Peyer's patch (tissue), 4 donors: ENCODE results near the gene CAPNS1. TPM values are rescaled to one million over a fixed set of nuclear protein-coding genes. Genes with fewer than 3 reads are reported as not detected.

ENCODE experiments used
- DNase-seq, 3 donors: peaks; one replicate each; pipeline ENCODE4 v3.0.0-alpha.2; 2017 to 2019
- H3K27ac ChIP-seq, 4 donors: fragments of 200-600 bp; sonication (generic); one replicate each; pipeline ENCODE4 v1.5.1; 2016 to 2019
- H3K27me3 ChIP-seq, 2 donors: fragments of 200-600 bp; sonication (generic); one replicate each; pipeline ENCODE4 v1.5.1; 2019
- H3K36me3 ChIP-seq, 3 donors: fragments of 200-600 bp; sonication (generic); one replicate each; pipeline ENCODE4 v1.5.1; 2016 to 2019
- H3K4me1 ChIP-seq, 4 donors: fragments of 200-600 bp; sonication (generic); one replicate each; pipeline ENCODE4 v1.5.1; 2016 to 2019
- H3K4me3 ChIP-seq, 4 donors: fragments of 200-600 bp; sonication (generic); 1 replicate in 3 of 4; 2 replicates in 1 of 4; pipeline ENCODE4 v1.5.1; 2016 to 2019; ENCODE audit warnings: mild to moderate bottlenecking in 1 of 4
- H3K9me3 ChIP-seq, 4 donors: fragments of 200-600 bp; sonication (generic); one replicate each; pipeline ENCODE4 v1.5.1; 2016 to 2019; ENCODE audit warnings: mild to moderate bottlenecking in 1 of 4
- CTCF ChIP-seq, 6 experiments: fragments of 450-650 bp in 4 of 6; fragments of 200-600 bp in 2 of 6; sonication (generic) in 1 of 6; IDR thresholded peaks; one replicate each; pipeline ENCODE4 v1.5.1; 2017 to 2019; ENCODE audit warnings: antibody characterized with exemption in 6 of 6, mild to moderate bottlenecking in 3 of 6, moderate library complexity in 1 of 6
- POLR2A ChIP-seq, 2 donors: fragments of 450-650 bp; IDR thresholded peaks; one replicate each; pipeline ENCODE4 v1.5.1; 2017; ENCODE audit warnings: antibody characterized with exemption in 2 of 2, mild to moderate bottlenecking in 2 of 2, moderate library complexity in 2 of 2
- total RNA-seq, 4 donors: library from RNA; depleted of rRNA; stranded (reverse); fragments of >200 nt; gene quantifications; one replicate each; pipeline ENCODE4 v1.1.0, GENCODE V29; 2016

Gene CAPNS1
- total RNA-seq, 4 donors from 2014 or later, result 131 to 320 (median 263) TPM

- Histone ChIP-seq H3K4me3 (no peak overlapping the region), H3K36me3 (peaks cover 0 to 3% (median 0%) of the 10 kb centered on the region in 3 donors), H3K27me3 (no peaks in the 10 kb centered on the region), H3K27ac (no peak overlapping the region), H3K4me1 (no peaks in the 10 kb centered on the region), H3K9me3 (no peaks in the 10 kb centered on the region)
- no peak for DNase-seq
- TF ChIP-seq CTCF (IDR thresholded peaks at IDR 0.05), result no peak
- TF ChIP-seq POLR2A (IDR thresholded peaks at IDR 0.05), result no peak
These were observed 35.9 kb upstream of the CAPNS1 start for GRCh38 chr19:36103842-36104552.

- Histone ChIP-seq H3K9me3 (no peaks in the 10 kb centered on the region), H3K4me3 (no peak overlapping the region), H3K27me3 (no peaks in the 10 kb centered on the region), H3K36me3 (peaks cover 0 to 3% (median 0%) of the 10 kb centered on the region in 3 donors), H3K27ac (no peak overlapping the region), H3K4me1 (no peaks in the 10 kb centered on the region)
- DNase-seq, result no peak
- no peak for TF ChIP-seq POLR2A (IDR thresholded peaks at IDR 0.05)
- no peak for TF ChIP-seq CTCF (IDR thresholded peaks at IDR 0.05)
These were observed 33.4 kb upstream of the CAPNS1 start for GRCh38 chr19:36106441-36106840.

- Histone ChIP-seq H3K4me1 (no peaks in the 10 kb centered on the region), H3K4me3 (no peak overlapping the region), H3K36me3 (peaks cover 0 to 3% (median 0%) of the 10 kb centered on the region in 3 donors), H3K27ac (no peak overlapping the region), H3K27me3 (no peaks in the 10 kb centered on the region), H3K9me3 (no peaks in the 10 kb centered on the region)
- no peak for DNase-seq
- TF ChIP-seq POLR2A (IDR thresholded peaks at IDR 0.05), result no peak
- TF ChIP-seq CTCF (IDR thresholded peaks at IDR 0.05), result no peak
These were observed 32.9 kb upstream of the CAPNS1 start for GRCh38 chr19:36106991-36107390.

- Histone ChIP-seq H3K9me3 (no peaks in the 10 kb centered on the region), H3K4me1 (peaks cover 0 to 5% (median 3%) of the 10 kb centered on the region in 4 donors), H3K27me3 (no peaks in the 10 kb centered on the region), H3K36me3 (peaks cover 0 to 15% (median 0%) of the 10 kb centered on the region in 3 donors), H3K27ac (no peak overlapping the region), H3K4me3 (no peak overlapping the region)
- no peak for DNase-seq
- TF ChIP-seq CTCF (IDR thresholded peaks at IDR 0.05), result no peak
These were observed 31.2 kb upstream of the CAPNS1 start for GRCh38 chr19:36108684-36109083.

GRCh38 chr19:36110487-36111199, 29.2 kb upstream of the CAPNS1 start, which contains the start of gene OVOL3:
TSS of gene OVOL3 (plus strand) at chr19:36111143. CDS start at chr19:36111203, 60 bp downstream.
- peaks cover 0 to 11% (median 9%) of the 10 kb centered on the region in 4 donors for H3K4me1 ChIP-seq
- H3K9me3 ChIP-seq, result no peaks in the 10 kb centered on the region
- H3K27ac ChIP-seq, result no peak within 1 kb of the TSS
- no peaks in the 10 kb centered on the region for H3K27me3 ChIP-seq
- H3K36me3 ChIP-seq, result peaks cover 0 to 13% (median 0%) of the 10 kb centered on the region in 3 donors
- TF ChIP-seq POLR2A (IDR thresholded peaks at IDR 0.05) (no peak), CTCF (IDR thresholded peaks at IDR 0.05) (no peak)
- no peak within 1 kb of the TSS for H3K4me3 ChIP-seq
- DNase-seq, result no peak
